HCT116 (cell line): ENCODE data around the gene DHX30.

Source experiments
- CEBPB ChIP-seq: IDR thresholded peaks from 2 replicates; pipeline ENCODE4 v1.6.1; 2012; ENCODE audit warnings: low read depth
- TF ChIP-seq, protein P1 (sequence below), 3 experiments: fragments of 200-600 bp in 1 of 3; sonication (generic) in 1 of 3; IDR thresholded peaks in 2 of 3; conservative IDR thresholded peaks in 1 of 3; 2 replicates each; pipeline ENCODE4 v1.5.1; 2012 to 2017; ENCODE audit warnings: low read depth in 2 of 3, low read length in 2 of 3, antibody characterized with exemption in 1 of 3, borderline replicate concordance in 1 of 3, control low read depth in 1 of 3, mild to moderate bottlenecking in 1 of 3, mixed read lengths in 1 of 3, mixed run types in 1 of 3, moderate library complexity in 1 of 3; ENCODE audit not compliant: insufficient read depth in 1 of 3

DNA sequence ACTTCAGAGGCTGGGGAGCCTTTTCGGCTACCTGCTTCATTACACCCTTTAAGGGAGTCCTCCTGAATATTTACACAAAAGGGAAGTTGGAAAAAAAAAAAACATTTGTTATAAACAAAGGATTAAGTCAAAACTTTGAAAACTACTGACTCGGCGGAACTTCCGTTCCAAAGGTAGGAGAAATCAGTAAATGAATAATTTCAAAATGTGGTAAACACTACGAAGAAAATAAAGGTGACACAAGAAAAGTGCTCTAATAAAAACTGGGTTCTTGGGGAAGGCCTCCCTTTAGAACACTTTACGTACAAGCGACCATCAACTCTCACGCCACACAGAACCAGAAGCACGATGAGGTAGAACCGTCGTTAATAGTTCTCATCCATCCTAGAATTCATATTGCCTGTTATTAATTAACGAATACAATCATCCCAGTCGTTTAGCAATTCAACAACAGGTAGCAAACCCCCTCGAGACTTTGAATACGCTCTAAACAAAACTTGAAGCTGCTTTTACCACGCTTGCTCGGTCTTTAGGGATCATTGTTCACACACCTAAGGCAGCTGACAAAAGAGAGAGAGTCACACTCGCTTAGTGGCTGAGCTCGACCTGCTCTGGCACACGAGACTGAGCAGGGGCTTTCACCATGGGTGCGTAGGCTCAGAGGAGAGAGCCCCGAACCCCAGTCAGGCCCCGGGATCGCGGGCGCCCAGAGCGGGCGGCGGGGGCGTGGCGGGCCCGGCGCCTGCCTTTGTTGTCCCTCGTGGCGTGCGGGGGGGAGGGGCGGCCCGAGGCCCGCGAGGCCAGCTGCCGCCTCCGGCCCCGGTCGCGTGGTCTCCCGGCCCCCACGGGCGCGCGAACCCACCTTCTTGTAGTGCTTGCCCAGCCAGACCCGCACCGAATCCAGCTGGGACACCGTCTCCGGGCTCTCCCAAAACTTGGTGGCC is 21.9 kb upstream of the DHX30 start:
- no peak for TF ChIP-seq CEBPB
- TF ChIP-seq, protein P1, sequence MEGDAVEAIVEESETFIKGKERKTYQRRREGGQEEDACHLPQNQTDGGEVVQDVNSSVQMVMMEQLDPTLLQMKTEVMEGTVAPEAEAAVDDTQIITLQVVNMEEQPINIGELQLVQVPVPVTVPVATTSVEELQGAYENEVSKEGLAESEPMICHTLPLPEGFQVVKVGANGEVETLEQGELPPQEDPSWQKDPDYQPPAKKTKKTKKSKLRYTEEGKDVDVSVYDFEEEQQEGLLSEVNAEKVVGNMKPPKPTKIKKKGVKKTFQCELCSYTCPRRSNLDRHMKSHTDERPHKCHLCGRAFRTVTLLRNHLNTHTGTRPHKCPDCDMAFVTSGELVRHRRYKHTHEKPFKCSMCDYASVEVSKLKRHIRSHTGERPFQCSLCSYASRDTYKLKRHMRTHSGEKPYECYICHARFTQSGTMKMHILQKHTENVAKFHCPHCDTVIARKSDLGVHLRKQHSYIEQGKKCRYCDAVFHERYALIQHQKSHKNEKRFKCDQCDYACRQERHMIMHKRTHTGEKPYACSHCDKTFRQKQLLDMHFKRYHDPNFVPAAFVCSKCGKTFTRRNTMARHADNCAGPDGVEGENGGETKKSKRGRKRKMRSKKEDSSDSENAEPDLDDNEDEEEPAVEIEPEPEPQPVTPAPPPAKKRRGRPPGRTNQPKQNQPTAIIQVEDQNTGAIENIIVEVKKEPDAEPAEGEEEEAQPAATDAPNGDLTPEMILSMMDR (IDR thresholded peaks at IDR 0.05 in 2 of 3, conservative IDR thresholded peaks at IDR 0.05 in 1 of 3; ENCODE audit: borderline replicate concordance in 1 of 3, insufficient read depth in 1 of 3, low read depth in 2 of 3, low read length in 2 of 3), result no peak
